ENCODE measurements around the gene SRSF3.
"Not testable (repeated sequence)": the region's sequence is repeated elsewhere in the genome, so short reads cannot be mapped to it uniquely, and the experiment has no call there.

The SRSF3 gene

DNA sequence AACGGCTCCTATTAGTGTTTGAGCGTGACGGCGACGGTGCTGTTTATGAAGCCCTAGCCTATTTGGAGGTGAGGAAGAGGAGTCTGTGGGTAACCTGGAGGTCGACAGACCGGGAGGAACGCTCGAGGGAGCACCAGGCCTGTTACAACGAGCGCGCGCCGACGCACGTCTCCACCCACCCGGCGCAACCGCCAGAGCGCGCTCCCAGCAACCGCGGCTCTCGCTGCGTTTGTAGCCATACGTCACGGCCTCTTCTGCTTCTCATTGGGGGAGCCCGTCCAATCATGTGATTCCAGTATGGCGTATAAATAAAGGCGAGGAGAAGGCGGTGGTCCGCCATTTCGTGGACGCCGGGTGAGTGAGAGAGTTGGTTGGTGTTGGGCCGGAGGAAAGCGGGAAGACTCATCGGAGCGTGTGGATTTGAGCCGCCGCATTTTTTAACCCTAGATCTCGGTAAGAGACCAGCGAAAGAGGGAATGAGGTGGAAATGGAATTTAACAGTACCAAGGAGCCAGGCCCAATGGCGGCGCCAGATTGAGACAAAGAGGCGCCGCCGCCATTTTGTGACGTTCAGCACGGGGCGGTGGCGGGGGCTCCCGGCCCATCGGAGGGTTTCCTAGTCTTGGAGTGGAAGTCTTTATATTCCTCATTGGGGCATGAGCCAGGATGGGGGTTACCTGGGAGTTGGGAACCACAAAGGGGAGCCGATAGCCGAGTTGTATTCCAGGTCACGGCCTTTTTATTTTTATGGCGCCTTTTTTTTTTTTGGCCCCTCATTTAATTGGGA is at the start of gene SRSF3:
Gene SRSF3, plus strand, starts transcription at position 334 of the 787 bp plus-strand sequence. CDS start 2,401 bp downstream, outside the sequence.
- DNase-seq, result peak; percentile 99

DNA sequence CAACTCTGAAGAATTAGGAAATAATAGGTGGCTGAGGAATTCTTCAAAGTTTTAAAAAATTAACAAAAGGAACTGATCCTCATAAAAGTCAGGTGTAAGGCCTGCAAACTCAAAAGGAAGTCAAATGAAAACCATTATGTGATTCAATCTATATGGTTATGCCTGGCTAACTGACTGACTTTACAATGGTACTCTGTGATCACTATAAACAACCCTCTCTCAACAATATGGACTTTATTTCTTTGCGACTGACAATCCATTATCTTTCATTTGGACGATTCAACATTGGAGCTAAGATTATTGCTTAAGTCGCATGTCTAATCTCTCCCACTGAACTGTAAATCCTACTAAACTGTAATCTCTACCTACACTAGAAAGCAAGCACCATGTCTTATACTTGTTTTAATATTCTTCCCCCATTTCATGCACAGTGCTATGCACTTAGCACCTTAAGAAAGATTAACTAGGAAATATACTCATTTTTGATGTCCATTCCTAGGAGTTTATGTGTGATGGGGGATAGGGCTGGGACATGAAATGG is 48.3 kb upstream of the SRSF3 start:
- no peak for DNase-seq

DNA sequence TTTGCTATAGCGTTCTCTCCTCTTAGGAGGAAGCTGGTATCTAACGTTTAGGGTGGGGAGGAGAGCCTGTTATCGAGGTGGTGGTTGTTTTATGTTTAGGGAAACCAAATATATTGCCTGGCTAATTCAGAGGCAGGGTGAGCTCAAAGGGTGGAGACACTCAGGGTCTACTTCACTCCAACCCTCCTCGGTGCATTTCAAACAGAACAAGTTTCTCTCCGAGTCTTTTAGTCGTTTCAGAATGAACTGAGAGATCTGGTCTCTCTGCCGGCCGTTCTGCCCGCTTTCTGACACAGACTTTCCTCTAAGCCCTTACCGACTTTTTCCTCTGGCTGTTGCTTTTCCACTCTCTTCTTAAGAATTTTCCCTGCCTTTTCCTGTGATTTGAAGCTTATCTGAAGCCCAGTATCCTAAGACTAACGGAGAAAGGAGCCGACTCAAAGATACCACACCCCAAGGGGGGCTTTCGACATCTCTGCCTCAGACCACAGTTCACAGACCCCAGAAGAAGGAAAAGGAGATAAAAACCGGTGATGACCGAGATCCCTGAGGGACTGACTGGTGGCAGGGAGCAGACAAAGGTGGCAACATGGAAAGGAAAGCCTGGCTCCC is 47.7 kb upstream of the SRSF3 start:
- DNase-seq, result peak; percentile 19

DNA sequence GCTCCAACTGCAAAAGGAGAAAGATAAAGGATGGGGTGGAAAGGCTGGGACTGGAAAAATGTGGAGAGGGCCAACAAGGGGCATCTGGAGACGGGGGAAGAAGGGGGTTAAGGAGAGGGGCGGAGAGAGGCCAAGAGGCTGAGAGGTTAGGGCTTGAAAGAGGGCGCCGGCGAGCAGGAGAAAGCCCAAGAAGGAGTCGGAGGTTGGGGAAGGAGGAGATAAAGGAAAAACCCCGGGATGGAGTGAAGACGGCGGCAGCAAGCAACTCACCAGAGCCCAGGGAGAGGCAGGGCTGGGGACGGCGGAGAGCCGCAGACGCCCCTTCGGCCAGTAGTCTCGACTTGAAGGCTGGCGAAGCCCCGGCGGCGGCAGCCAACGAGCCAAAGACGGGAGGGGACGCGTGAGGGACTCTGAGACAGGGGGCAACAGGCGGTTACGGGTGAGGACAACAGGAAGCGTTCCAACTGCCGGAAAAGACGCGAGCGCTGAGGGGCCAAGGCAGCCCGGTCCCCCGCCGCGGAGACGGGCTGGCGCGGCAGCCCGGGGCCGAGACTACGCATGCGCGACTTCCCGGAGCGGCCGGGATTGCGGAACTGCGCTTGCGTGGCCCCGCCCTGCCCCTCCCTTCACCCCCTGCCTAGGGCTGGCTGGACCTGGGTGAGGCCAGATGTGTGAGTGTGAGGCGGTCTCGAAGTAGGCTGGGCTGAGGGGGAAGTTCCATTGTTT is 47.1 kb upstream of the SRSF3 start, which contains the start of gene STK38:
Gene STK38, minus strand, starts transcription at position 560 of the 726 bp plus-strand sequence. CDS start 7,277 bp downstream, outside the sequence.
- DNase-seq, result peak; percentile 94

DNA sequence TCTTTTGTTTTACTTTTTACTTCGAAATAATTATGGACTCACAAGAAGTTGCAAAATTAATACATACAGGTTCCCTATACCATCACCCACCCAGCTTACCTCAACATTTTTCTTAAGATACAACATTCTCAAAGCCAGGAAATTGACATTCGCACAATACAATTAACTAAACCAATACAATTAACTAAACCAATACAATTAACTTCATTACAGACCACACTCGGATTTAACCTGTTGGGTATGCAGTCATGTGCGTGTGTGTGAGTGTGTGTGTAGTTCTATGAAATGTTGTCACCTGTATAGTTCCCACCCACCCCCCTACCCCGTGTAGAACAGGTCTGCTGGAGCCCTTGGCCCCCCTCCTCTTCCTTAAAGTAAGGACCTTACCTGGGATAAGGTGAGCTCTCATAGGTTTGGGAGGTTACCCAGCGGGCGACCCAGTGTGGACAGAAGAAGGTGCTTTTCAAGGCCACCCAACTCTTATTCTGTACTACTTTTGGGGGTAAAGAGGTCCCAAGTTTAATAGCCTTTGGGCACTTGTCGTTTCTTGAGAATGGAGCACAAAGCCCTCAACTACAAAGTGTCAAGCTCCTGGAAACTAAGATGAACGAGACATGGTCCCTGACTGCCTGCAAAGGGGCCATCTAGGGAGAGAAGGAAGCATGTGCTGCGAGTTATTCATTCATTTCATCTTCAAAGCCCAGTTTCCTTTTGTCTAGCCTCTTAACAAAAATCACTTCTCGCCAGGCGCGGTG is 46.3 kb upstream of the SRSF3 start:
- DNase-seq, result no peak

DNA sequence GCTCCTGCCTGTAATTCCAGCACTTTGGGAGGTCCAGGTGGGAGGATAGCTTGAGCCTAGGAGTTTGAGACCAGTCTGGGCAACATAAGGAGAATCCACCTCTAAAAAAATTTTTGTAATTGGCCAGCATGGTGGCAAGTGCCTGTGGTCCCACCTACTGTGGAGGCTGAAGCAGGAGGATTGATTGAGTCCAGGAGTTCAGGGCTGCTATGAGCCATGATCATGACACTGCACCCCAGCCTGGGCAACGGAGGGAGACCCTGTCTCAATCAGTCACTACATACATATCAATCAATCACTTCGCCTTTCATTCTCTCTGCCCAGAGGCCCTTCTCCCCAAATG is 45.8 kb upstream of the SRSF3 start:
- DNase-seq, result no peak

DNA sequence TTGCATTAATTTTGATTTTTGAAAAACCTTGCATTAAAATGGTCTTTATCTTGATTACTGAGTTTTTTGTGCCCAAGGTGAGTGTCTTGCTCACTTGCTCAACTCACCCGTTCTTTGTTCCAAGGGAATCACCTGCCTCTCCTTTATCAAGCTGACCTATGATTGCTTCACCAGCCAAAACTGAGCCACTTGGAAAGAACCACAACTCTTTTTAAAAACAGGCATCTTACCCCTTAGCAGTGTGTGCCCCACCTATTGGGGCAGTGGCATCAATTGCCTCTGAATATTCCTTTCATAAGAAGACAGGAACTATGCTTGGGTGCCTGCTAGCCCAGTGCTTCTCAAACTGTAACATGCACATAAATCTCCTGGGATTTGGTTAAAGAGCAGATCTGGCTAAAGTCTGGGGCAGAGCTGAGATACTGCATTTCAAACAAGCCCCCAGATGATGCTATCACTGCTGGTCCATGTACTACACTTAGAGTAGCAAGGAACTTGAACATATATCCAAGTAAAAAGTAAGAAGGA is 43.6 kb upstream of the SRSF3 start:
- no peak for DNase-seq

DNA sequence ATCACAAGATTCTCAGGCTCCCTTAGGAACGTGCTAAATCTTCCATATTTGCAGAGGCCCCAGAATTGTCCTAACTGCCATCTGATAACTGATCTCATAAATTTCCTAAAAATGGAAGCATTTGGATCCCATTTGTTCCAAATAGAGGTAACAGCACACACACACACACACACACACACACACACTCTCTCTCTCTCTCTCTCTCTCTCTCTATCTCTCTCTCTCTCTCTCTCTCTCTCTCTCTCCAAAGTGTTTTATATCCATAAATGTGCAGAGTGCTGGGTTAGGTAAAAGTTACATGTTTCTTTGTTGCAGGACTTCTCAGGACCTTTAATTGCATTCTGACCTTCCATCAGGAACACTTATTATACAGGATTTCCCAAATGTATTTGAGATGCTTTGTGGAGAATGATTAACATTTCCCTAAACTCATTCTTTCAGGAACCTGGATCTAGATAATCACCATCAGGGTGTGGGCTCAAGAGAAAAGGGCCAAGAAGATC is 38.4 kb upstream of the SRSF3 start:
- no peak for DNase-seq

DNA sequence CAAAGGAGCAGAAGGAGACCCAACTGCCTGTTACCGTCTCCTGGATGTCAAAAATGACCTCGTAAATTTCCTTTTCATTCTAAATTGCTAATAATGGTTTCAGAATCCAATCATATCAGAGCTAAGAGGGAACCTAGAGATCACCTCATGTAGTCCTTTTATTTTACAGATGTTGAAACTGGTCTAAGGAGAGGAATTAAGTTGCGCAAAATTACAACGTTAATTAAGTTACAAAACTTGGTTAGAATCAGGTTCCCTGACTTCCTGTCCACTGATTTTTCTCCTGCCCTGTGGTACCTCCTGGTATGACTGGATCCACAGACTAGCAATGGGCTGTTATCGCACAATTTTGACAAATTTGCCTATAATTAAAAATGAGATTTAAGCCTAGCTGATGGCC is 37.9 kb upstream of the SRSF3 start:
- peak; percentile 40 for DNase-seq

DNA sequence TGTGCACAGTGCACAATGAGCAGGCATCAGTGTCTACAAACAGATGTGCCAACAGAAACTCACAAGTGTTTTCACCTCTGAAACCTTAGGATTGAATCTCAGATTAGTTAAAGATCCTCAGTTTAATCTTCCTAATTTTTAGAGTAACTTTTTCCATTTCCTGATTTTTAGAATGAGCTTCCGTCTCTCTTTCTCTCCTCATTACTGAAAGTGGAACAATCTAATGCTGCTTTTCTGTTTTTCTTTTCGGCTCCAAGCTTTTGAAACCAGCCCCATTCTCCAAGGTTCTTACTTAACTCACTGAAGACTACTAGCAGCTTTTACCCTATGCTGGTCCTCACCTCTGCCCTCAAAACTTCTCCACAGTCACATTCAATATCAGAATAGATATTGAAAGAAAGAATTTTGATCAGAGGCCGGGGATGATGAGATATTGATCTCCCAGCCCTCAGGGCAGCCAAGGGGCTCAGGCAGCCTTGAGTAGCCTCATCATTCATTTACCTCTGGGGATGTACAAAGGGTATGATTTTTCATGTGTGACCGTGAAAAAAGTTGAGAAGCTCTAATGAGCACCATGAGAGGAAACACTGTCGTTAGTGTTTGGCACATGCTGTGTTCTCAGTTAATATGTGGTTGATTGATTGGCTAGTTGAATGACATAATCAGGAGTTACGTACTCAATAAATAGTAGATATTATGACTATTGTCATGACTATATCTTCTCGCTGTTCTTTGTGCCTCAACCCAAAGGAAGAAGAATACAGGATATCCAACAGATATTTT is 35.0 kb upstream of the SRSF3 start:
- peak; percentile 66 for DNase-seq

DNA sequence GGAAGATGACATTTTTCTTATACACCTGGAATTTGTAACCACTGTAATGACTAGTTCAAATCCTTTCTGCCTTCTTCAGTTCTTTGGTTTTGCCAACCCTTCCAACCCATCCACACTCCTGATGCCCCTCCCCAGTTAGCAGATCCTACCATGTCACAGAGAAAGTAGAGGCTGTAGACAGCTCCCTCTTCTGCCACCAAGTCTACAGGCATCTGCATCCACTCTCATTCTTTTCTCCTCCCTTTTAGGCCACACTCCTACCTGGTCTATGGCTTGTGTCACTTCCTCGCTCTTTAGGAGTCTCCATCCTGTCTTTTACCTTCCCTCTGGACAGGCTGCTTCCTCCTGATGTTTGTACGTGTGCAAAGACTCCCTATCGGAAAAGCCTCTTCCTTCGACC is 33.3 kb upstream of the SRSF3 start:
- no peak for DNase-seq

DNA sequence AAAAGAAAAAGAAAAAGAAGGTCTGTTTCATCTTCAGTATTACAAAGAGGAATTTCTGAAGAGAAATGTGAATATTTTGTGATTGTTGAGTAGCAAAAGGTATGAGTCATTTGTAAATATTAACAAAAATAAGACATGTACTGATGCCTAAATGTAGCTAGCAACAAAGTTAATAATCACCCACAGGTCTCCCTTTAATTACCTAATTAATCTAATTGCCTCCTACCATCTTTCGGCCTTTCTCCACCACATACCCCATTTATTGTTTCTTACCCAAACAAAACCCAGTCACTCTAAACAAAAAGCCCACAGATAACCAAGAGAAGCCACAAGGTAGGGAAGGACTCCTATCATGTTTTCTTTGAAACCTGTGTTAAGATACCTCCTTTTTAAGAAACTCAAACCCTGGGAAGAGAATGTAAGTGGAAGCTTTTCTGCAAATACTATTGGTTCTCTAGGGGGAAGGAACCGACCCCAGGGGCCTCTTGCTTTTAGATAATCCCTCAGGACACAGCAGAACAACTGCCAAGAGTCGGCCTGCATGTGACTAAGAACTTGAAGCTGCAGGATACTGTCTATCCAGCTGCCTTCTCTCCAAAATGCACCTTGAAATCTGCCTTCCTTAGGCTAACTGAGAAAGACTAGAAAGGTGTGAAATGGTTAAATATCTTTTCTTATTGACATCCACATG is 30.8 kb upstream of the SRSF3 start:
- no peak for DNase-seq

DNA sequence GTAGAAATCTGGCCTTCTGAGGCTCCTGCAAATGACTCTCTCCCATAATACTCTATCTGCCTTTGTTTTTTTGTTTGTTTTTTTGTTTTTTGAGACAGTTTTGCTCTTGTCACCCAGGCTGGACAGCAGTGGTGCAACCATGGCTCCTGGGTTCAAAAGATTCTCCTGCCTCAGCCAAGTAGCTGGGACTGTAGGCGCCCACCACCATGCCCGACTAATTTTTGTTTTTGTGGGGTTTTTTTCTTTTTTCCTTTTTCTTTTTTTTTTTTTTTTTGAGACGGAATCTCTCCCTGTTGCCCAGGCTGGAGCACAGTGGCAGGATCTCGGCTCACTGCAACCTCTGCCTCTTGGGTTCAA is 30.3 kb upstream of the SRSF3 start:
- DNase-seq, result no peak

DNA sequence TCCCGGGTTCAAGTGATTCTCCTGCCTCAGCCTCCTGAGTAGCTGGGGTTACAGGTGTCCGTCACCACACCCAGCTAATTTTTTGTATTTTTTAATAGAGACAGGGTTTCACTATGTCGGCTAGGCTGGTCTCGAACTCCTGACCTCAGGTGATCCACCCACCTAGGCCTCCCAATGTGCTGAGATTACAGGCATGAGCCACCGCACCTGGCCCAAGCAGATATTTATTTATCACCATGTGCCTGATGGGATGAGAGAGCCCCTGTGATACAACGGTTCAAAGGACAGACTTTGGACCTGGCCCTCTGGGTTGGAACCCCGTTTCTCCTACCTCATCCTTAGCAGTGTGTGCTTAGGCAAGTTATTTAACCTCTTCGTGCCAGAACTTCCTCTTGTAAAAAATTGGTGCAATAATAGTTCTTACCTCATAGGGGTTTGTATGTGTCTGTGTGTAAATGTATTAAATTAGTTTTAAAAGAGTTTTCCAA is 27.7 kb upstream of the SRSF3 start:
- peak; percentile 39 for DNase-seq

DNA sequence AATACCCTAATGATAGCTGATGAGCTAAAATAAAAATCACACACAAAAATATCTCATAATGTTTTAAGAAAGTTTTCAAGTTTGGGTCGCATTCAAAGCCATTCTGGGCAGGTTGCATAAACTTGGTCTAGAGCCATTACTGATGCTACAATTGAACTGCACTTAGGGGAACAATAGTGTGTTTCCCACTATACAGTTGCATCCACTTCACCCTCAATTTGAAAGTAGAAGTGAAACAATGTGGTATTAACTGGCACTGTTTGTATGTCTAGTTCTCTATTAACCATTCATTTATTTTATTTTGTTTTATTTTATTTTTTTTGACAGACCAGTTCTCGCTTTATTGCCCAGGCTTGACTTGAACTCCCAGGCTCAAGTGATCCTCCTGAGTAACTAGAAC is 23.9 kb upstream of the SRSF3 start:
- peak; percentile 79 for DNase-seq

DNA sequence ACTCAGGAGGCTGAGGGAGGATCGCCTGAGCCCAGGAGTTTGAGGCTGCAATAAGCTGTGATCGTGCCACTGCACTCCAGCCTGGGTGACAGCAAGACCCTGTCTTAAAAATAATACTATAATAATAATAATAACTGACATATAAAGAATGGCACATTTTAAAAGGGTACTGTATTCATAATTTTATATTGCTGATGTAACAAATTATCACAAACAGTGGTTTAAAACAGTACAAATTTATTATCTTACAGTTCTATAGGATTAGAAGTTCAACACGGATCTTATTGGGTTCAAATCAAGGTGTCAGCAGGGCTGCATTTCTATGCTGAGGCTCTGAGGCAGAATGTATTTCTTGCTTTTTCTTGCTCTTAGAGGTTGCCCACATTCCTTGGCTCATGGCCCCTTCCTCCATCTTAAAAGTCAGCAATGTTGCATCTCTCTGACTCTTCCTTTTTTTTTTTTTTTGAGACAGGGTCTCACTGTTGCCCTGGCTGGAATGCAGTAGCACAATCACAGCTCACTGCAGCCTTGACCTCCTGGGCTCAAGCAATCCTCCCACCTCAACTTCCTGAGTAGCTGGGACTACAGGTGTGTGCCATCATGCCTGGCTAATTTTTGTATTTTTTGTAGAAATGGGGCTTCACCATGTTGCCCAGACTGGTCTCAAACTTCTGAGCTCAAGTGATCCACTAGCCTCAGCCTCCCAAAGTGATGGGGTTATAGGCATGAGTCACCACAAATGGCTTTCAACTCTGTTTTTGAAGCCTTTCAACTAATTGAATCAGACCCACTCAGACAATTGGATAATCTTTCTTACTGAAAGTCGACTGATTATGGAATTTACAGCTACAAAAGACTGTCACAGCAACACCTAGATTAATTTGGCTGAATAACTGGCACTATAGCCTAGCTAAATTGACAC is 22.8 kb upstream of the SRSF3 start:
- DNase-seq, result no peak

DNA sequence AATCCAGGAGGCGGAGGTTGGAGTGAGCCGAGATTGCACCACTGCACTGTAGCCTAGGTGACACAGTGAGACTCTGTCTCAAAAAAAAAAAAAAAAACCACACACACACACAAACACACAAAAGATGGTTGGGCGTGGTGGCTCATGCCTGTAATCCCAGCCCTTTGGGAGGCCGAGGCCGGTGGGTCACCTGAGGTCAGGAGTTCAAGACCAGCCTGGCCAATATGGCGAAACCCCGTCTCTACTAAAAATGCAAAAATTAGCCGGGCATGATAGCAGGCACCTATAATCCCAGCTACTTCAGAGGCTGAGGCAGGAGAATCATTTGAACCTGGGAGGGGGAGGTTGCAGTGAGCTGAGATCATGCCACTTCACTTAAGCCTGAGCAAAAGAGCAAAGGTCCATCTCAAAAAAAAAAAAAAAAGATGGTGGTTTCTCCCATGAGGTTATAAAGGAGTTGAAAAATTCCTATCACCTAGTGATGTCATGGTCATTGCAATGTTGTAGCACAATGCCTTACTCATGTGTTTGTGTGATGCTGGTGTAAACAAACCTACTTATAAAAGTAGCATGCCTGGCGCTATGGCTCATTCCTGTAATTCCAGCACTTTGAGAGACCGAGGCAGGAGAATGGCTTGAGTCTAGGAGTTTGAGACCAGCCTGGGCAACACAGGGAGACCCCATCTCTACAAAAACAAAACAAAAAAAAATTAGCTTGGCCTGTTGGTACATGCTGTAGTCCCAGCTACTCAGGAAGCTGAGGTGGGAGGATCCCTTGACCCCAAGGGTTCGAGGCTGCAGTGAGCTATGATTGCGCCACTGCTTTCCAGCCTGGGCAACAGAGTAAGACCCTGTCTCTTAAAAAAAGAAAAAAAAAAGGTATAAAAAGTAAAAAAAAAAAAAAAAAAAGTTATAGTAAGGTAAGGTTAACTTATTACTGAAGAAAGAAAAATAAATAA is 21.5 kb upstream of the SRSF3 start:
- not testable (repeated sequence) for DNase-seq

DNA sequence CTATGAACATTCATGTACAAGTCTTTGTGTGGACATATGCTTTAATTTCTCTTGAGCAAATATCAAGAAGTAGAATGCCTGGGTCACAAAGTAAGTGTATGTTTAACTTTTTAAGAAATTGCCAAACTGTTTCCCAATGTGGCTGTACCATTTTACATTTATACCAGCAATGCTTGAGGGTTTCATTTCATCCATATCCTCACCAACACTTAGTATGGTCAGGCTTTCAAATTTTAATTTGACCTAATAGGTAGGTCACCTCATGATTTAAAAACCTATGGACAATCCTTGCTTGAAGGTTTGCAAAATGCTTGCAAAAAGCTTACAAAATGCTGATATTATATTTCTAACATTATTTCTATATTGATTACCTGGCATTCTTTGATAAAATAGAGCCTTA is 19.5 kb upstream of the SRSF3 start:
- no peak for DNase-seq
